Gastrocnemius medialis (tissue), 4 donors: ENCODE measurements around the gene SREK1.

ENCODE experiments used
- POLR2A ChIP-seq, 2 donors: fragments of 450-650 bp; IDR thresholded peaks; one replicate each; pipeline ENCODE4 v1.6.1; 2017; ENCODE audit warnings: antibody characterized with exemption in 2 of 2, mild to moderate bottlenecking in 2 of 2, moderate library complexity in 2 of 2
- TF ChIP-seq, protein P1 (sequence below), 5 experiments: fragments of 450-650 bp in 3 of 5; fragments of 200-600 bp in 2 of 5; sonication (generic) in 2 of 5; IDR thresholded peaks in 4 of 5; conservative IDR thresholded peaks in 1 of 5; 1 replicate in 4 of 5; 2 replicates in 1 of 5; pipeline ENCODE4 v1.5.1; 2016 to 2019; ENCODE audit warnings: antibody characterized with exemption in 5 of 5, mild to moderate bottlenecking in 3 of 5, moderate library complexity in 3 of 5

DNA sequence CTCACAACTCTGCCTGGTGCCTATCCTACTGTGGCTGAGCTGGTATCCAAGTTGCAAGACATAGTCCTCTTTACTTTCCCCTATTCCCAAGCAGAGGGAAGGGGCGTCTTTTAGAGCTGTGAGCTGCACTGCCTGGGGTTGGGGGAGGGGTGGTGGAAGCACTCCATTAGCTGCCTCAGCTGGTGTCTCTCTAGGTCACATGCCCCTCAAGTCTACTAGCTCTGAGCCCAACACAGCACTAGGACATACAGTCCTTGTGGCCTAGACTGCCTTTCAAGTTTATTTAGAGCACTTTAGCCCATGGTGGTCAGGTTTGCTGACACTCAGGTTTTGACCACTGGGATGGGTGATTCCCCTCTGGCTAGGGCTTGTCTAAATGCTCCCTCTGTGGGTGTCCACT lies 54.7 kb downstream of the SREK1 start:
- TF ChIP-seq, protein P1, sequence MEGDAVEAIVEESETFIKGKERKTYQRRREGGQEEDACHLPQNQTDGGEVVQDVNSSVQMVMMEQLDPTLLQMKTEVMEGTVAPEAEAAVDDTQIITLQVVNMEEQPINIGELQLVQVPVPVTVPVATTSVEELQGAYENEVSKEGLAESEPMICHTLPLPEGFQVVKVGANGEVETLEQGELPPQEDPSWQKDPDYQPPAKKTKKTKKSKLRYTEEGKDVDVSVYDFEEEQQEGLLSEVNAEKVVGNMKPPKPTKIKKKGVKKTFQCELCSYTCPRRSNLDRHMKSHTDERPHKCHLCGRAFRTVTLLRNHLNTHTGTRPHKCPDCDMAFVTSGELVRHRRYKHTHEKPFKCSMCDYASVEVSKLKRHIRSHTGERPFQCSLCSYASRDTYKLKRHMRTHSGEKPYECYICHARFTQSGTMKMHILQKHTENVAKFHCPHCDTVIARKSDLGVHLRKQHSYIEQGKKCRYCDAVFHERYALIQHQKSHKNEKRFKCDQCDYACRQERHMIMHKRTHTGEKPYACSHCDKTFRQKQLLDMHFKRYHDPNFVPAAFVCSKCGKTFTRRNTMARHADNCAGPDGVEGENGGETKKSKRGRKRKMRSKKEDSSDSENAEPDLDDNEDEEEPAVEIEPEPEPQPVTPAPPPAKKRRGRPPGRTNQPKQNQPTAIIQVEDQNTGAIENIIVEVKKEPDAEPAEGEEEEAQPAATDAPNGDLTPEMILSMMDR (IDR thresholded peaks at IDR 0.05 in 4 of 5, conservative IDR thresholded peaks at IDR 0.05 in 1 of 5): no peak
- TF ChIP-seq POLR2A (IDR thresholded peaks at IDR 0.05): no peak
